Activated naive CD4-positive, alpha-beta T cell treated with anti-CD3 and anti-CD28 coated beads, Interleukin-2, amount 10 ng/mL, durations not matched to agents 7 days and 5 days (primary cell): ENCODE results near the gene PSMD13.

Experiments used
- CTCF ChIA-PET: fragments of 350-600 bp; sonication (Branson Sonifier 250); formaldehyde crosslinking; loops from one replicate; lab custom pipeline; 2021; ENCODE audit warnings: antibody characterized with exemption; lab: Charles Lee
- DNase-seq: peaks from one replicate; pipeline ENCODE4 v3.0.0-alpha.2; 2020
- H3K27ac Mint-ChIP-seq: one replicate; pipeline ENCODE4 v1.8.0; 2021; ENCODE audit warnings: mild to moderate bottlenecking, moderate library complexity, mixed read lengths
- H3K27me3 Mint-ChIP-seq: one replicate; pipeline ENCODE4 v1.8.0; 2021; ENCODE audit warnings: mild to moderate bottlenecking, mixed read lengths
- H3K36me3 Mint-ChIP-seq: one replicate; pipeline ENCODE4 v1.8.0; 2021; ENCODE audit warnings: mixed read lengths
- H3K4me1 Mint-ChIP-seq: one replicate; pipeline ENCODE4 v1.8.0; 2021; ENCODE audit warnings: mixed read lengths
- H3K4me3 Mint-ChIP-seq: one replicate; pipeline ENCODE4 v1.8.0; 2021; ENCODE audit warnings: mild to moderate bottlenecking, moderate library complexity, mixed read lengths
- H3K9me3 Mint-ChIP-seq: one replicate; pipeline ENCODE4 v1.8.0; 2021; ENCODE audit warnings: mixed read lengths

PSMD13 gene

GRCh38 chr11:271319-271715, 34.5 kb downstream of the PSMD13 start:
- CTCF ChIA-PET = interaction anchor here (1.0 kb wide), 1 partner anchor 21 kb away, joined by 4 read pairs; no protein-coding TSS in a partner anchor
- H3K36me3 Mint-ChIP-seq = peaks cover 26% of the 10 kb centered on the region
- peaks cover 46% of the 10 kb centered on the region for H3K4me1 Mint-ChIP-seq
- peaks cover under 1% of the 10 kb centered on the region for H3K9me3 Mint-ChIP-seq
- no peak overlapping the region for H3K4me3 Mint-ChIP-seq
- no peak for DNase-seq
- H3K27ac Mint-ChIP-seq = no peak overlapping the region
- peaks cover 37% of the 10 kb centered on the region for H3K27me3 Mint-ChIP-seq

- peaks cover 35% of the 10 kb centered on the region for H3K36me3 Mint-ChIP-seq
- no peak overlapping the region for H3K4me3 Mint-ChIP-seq
- peak overlapping the region; percentile 4 for H3K27ac Mint-ChIP-seq
- H3K9me3 Mint-ChIP-seq = peaks cover 7% of the 10 kb centered on the region
- CTCF ChIA-PET = interaction anchor here (1.0 kb wide), 1 partner anchor 22 kb away, joined by 4 read pairs; no protein-coding TSS in a partner anchor
- H3K27me3 Mint-ChIP-seq = peaks cover 46% of the 10 kb centered on the region
- DNase-seq = peak; percentile 21
- peaks cover 49% of the 10 kb centered on the region for H3K4me1 Mint-ChIP-seq
These were observed 35.6 kb downstream of the PSMD13 start for GRCh38 chr11:272195-272930.

GRCh38 chr11:272931-273198, 36.1 kb downstream of the PSMD13 start:
- H3K4me3 Mint-ChIP-seq = no peak overlapping the region
- no peak overlapping the region for H3K27ac Mint-ChIP-seq
- peaks cover 49% of the 10 kb centered on the region for H3K4me1 Mint-ChIP-seq
- DNase-seq = no peak
- H3K9me3 Mint-ChIP-seq = peaks cover 10% of the 10 kb centered on the region
- peaks cover 38% of the 10 kb centered on the region for H3K36me3 Mint-ChIP-seq
- CTCF ChIA-PET = no interaction called here
- peaks cover 48% of the 10 kb centered on the region for H3K27me3 Mint-ChIP-seq

GRCh38 chr11:276219-276618, 39.4 kb downstream of the PSMD13 start:
- DNase-seq = no peak
- Mint-ChIP-seq H3K4me3 (no peak overlapping the region), H3K36me3 (peaks cover 45% of the 10 kb centered on the region), H3K4me1 (peaks cover 40% of the 10 kb centered on the region), H3K9me3 (peaks cover 10% of the 10 kb centered on the region), H3K27me3 (peaks cover 80% of the 10 kb centered on the region), H3K27ac (no peak overlapping the region)
- CTCF ChIA-PET = interaction anchor here (1.1 kb wide), 1 partner anchor 26 kb away, joined by 3 read pairs; no protein-coding TSS in a partner anchor

- peaks cover 52% of the 10 kb centered on the region for H3K4me1 Mint-ChIP-seq
- peak within 1 kb of the TSS; percentile 96 for H3K27ac Mint-ChIP-seq
- H3K36me3 Mint-ChIP-seq = peaks cover 57% of the 10 kb centered on the region
- DNase-seq = peak; percentile 35
- peaks cover 10% of the 10 kb centered on the region for H3K9me3 Mint-ChIP-seq
- CTCF ChIA-PET = interaction anchor here (0.8 to 6.6 kb wide), 3 partner anchors 11 to 29 kb away, joined by 3 to 49 read pairs (median 4); partner anchors contain the start of gene IFITM2
- peak within 1 kb of the TSS; percentile 88 for H3K4me3 Mint-ChIP-seq
- peaks cover 84% of the 10 kb centered on the region for H3K27me3 Mint-ChIP-seq
These were observed 41.5 kb downstream of the PSMD13 start, which contains the start of gene NLRP6 for GRCh38 chr11:278001-278951. TSS of gene NLRP6 (plus strand) at chr11:278407. CDS start at chr11:278570, 163 bp downstream.

GRCh38 chr11:279040-279965, 42.5 kb downstream of the PSMD13 start:
- Mint-ChIP-seq H3K4me3 (peak overlapping the region; percentile 88), H3K27ac (peak overlapping the region; percentile 96), H3K36me3 (peaks cover 62% of the 10 kb centered on the region), H3K27me3 (peaks cover 80% of the 10 kb centered on the region), H3K9me3 (peaks cover 10% of the 10 kb centered on the region), H3K4me1 (peaks cover 59% of the 10 kb centered on the region)
- peak; percentile 48 for DNase-seq
- CTCF ChIA-PET = interaction anchor here (1.0 to 6.6 kb wide), 3 partner anchors 12 to 28 kb away, joined by 4 to 49 read pairs (median 7); no protein-coding TSS in a partner anchor

GRCh38 chr11:279966-280705, 43.4 kb downstream of the PSMD13 start:
- H3K4me3 Mint-ChIP-seq = peak overlapping the region; percentile 85
- peaks cover 63% of the 10 kb centered on the region for H3K36me3 Mint-ChIP-seq
- H3K9me3 Mint-ChIP-seq = peaks cover 10% of the 10 kb centered on the region
- peak; percentile 72 for DNase-seq
- peak overlapping the region; percentile 91 for H3K27ac Mint-ChIP-seq
- CTCF ChIA-PET = interaction anchor here (2.1 to 6.6 kb wide), 3 partner anchors 12 to 29 kb away, joined by 7 to 49 read pairs (median 16); no protein-coding TSS in a partner anchor
- H3K4me1 Mint-ChIP-seq = peaks cover 63% of the 10 kb centered on the region
- H3K27me3 Mint-ChIP-seq = peaks cover 82% of the 10 kb centered on the region

GRCh38 chr11:280706-281485, 44.1 kb downstream of the PSMD13 start:
- peaks cover 68% of the 10 kb centered on the region for H3K4me1 Mint-ChIP-seq
- H3K36me3 Mint-ChIP-seq = peaks cover 66% of the 10 kb centered on the region
- H3K9me3 Mint-ChIP-seq = peaks cover 10% of the 10 kb centered on the region
- H3K27me3 Mint-ChIP-seq = peaks cover 82% of the 10 kb centered on the region
- peak; percentile 69 for DNase-seq
- H3K27ac Mint-ChIP-seq = peak overlapping the region; percentile 86
- peak overlapping the region; percentile 85 for H3K4me3 Mint-ChIP-seq
- CTCF ChIA-PET = interaction anchor here (1.2 to 6.6 kb wide), 4 partner anchors 13 to 32 kb away, joined by 5 to 49 read pairs (median 12); no protein-coding TSS in a partner anchor

- DNase-seq = no peak
- Mint-ChIP-seq H3K4me1 (peaks cover 74% of the 10 kb centered on the region), H3K27ac (peak overlapping the region; percentile 86), H3K36me3 (peaks cover 61% of the 10 kb centered on the region), H3K9me3 (peaks cover 6% of the 10 kb centered on the region), H3K4me3 (peak overlapping the region; percentile 85), H3K27me3 (peaks cover 79% of the 10 kb centered on the region)
- CTCF ChIA-PET = interaction anchor here (1.2 to 6.6 kb wide), 4 partner anchors 14 to 33 kb away, joined by 5 to 49 read pairs (median 12); no protein-coding TSS in a partner anchor
These were observed 44.8 kb downstream of the PSMD13 start for GRCh38 chr11:281486-282161.

GRCh38 chr11:282171-282570, 45.4 kb downstream of the PSMD13 start:
- Mint-ChIP-seq H3K27me3 (peaks cover 78% of the 10 kb centered on the region), H3K4me1 (peaks cover 75% of the 10 kb centered on the region), H3K27ac (peak overlapping the region; percentile 86), H3K36me3 (peaks cover 55% of the 10 kb centered on the region), H3K9me3 (peaks cover 2% of the 10 kb centered on the region), H3K4me3 (peak overlapping the region; percentile 85)
- DNase-seq = peak; percentile 20
- CTCF ChIA-PET = interaction anchor here (1.2 to 6.6 kb wide), 3 partner anchors 14 to 34 kb away, joined by 5 to 49 read pairs (median 16); no protein-coding TSS in a partner anchor

GRCh38 chr11:282630-283360, 46.0 kb downstream of the PSMD13 start:
- Mint-ChIP-seq H3K4me1 (peaks cover 71% of the 10 kb centered on the region), H3K4me3 (peak overlapping the region; percentile 85), H3K9me3 (no peaks in the 10 kb centered on the region), H3K36me3 (peaks cover 52% of the 10 kb centered on the region), H3K27ac (peak overlapping the region; percentile 86), H3K27me3 (peaks cover 81% of the 10 kb centered on the region)
- CTCF ChIA-PET = interaction anchor here (3.4 to 6.6 kb wide), 2 partner anchors 15 to 32 kb away, joined by 16 to 49 read pairs; no protein-coding TSS in a partner anchor
- peak; percentile 22 for DNase-seq
